Activated CD4-positive, alpha-beta T cell treated with anti-CD3 and anti-CD28 coated beads for 36 hours (primary cell): ENCODE measurements around the gene TSHZ2. TPM values are rescaled to one million over a fixed set of nuclear protein-coding genes. Genes with fewer than 3 reads are reported as not detected.

Source experiments
- ATAC-seq: fragments of 200-7000 bp; cut with Tn5 transposase; one replicate; pipeline ENCODE4 v1.10.0; 2021; ENCODE audit warnings: mild to moderate bottlenecking, moderate library complexity
- CTCF ChIA-PET: fragments of 350-600 bp; sonication (Branson Sonifier 250); formaldehyde crosslinking; loops from one replicate; lab custom pipeline; 2021; ENCODE audit warnings: antibody characterized with exemption; lab: Charles Lee
- POLR2A ChIA-PET: fragments of 350-600 bp; sonication (Branson Sonifier 250); formaldehyde crosslinking; loops from one replicate; lab custom pipeline; 2021; ENCODE audit warnings: antibody characterized with exemption, inconsistent platforms; lab: Charles Lee
- DNase-seq: peaks from one replicate; pipeline ENCODE4 v3.0.0-alpha.2; 2020
- H3K27ac Mint-ChIP-seq: one replicate; pipeline ENCODE4 v1.8.0; 2021; ENCODE audit warnings: mixed read lengths
- H3K27me3 Mint-ChIP-seq: one replicate; pipeline ENCODE4 v1.8.0; 2021; ENCODE audit warnings: mixed read lengths
- H3K36me3 Mint-ChIP-seq: one replicate; pipeline ENCODE4 v1.8.0; 2021; ENCODE audit warnings: low read depth, mixed read lengths
- H3K4me1 Mint-ChIP-seq: one replicate; pipeline ENCODE4 v1.8.0; 2021; ENCODE audit warnings: mixed read lengths
- H3K4me3 Mint-ChIP-seq: one replicate; pipeline ENCODE4 v1.8.0; 2021; ENCODE audit warnings: mild to moderate bottlenecking, moderate library complexity, mixed read lengths
- H3K9me3 Mint-ChIP-seq: one replicate; pipeline ENCODE4 v1.8.0; 2021; ENCODE audit warnings: low read depth, mixed read lengths
- intact Hi-C, 2 experiments: fragments of 100-400 bp; cut with DNase I in 1 of 2; cut with micrococcal nuclease in 1 of 2; formaldehyde crosslinking; loops; one replicate each; pipeline versions ENCODE4 v1.14.2 to v1.15.1; 2022 to 2024; cut with DNase I, micrococcal nuclease
- total RNA-seq, 2 experiments: library from RNA; stranded (reverse); gene quantifications; one replicate each; pipeline ENCODE4 v1.2.3, GENCODE V29; 2021

The TSHZ2 gene
- total RNA-seq, 2 experiments from 2014 or later: 25.9 to 43.6 TPM

GRCh38 chr20:53133125-53133524, 161.0 kb downstream of the TSHZ2 start:
- Mint-ChIP-seq H3K4me3 (no peak overlapping the region), H3K36me3 (peaks cover 9% of the 10 kb centered on the region), H3K27ac (no peak overlapping the region), H3K4me1 (peaks cover 41% of the 10 kb centered on the region), H3K9me3 (no peaks in the 10 kb centered on the region), H3K27me3 (peaks cover 4% of the 10 kb centered on the region)
- intact Hi-C loops: no loop called here
- POLR2A ChIA-PET: no interaction called here
- no peak for ATAC-seq
- no peak for DNase-seq
- CTCF ChIA-PET: no interaction called here

- peaks cover 9% of the 10 kb centered on the region for H3K36me3 Mint-ChIP-seq
- ChIA-PET CTCF (no interaction called here), POLR2A (no interaction called here)
- intact Hi-C loops: no loop called here
- peaks cover 42% of the 10 kb centered on the region for H3K4me1 Mint-ChIP-seq
- H3K27ac Mint-ChIP-seq: no peak overlapping the region
- ATAC-seq (no peak), DNase-seq (no peak)
- H3K27me3 Mint-ChIP-seq: peaks cover 4% of the 10 kb centered on the region
- H3K9me3 Mint-ChIP-seq: no peaks in the 10 kb centered on the region
- H3K4me3 Mint-ChIP-seq: no peak overlapping the region
Observed at GRCh38 chr20:53133628-53134027, 161.5 kb downstream of the TSHZ2 start.

- ATAC-seq (no peak), DNase-seq (no peak)
- POLR2A ChIA-PET: no interaction called here
- Mint-ChIP-seq H3K27me3 (peaks cover 4% of the 10 kb centered on the region), H3K4me1 (peaks cover 46% of the 10 kb centered on the region), H3K36me3 (peaks cover 12% of the 10 kb centered on the region), H3K9me3 (no peaks in the 10 kb centered on the region), H3K27ac (no peak overlapping the region), H3K4me3 (no peak overlapping the region)
- intact Hi-C loops: no loop called here
- CTCF ChIA-PET: interaction anchor here (1.5 kb wide), 1 partner anchor 13 kb away, joined by 3 read pairs; no protein-coding TSS in a partner anchor
Observed at GRCh38 chr20:53136473-53136872, 164.3 kb downstream of the TSHZ2 start.

- peaks cover 21% of the 10 kb centered on the region for H3K36me3 Mint-ChIP-seq
- H3K27ac Mint-ChIP-seq: peak overlapping the region; percentile 69
- intact Hi-C loops: loop anchor here in 1 of 2 experiments (2.0 kb wide), 1 partner anchor 164 kb away; no protein-coding TSS in a partner anchor
- no peak overlapping the region for H3K4me3 Mint-ChIP-seq
- DNase-seq: peak; percentile 46
- peak; percentile 89 for ATAC-seq
- H3K27me3 Mint-ChIP-seq: peaks cover 4% of the 10 kb centered on the region
- ChIA-PET CTCF (interaction anchor here (0.6 to 1.6 kb wide), 2 partner anchors 8 kb away, joined by 4 to 7 read pairs; no protein-coding TSS in a partner anchor), POLR2A (interaction anchor here (0.5 to 0.8 kb wide), 4 partner anchors 65 to 880 kb away, joined by 3 to 5 read pairs (median 4); no protein-coding TSS in a partner anchor)
- H3K9me3 Mint-ChIP-seq: peaks cover 3% of the 10 kb centered on the region
- peaks cover 41% of the 10 kb centered on the region for H3K4me1 Mint-ChIP-seq
Observed at GRCh38 chr20:53138454-53139262, 166.5 kb downstream of the TSHZ2 start.

GRCh38 chr20:53141201-53142050, 169.3 kb downstream of the TSHZ2 start:
- H3K36me3 Mint-ChIP-seq: peaks cover 21% of the 10 kb centered on the region
- peaks cover 63% of the 10 kb centered on the region for H3K4me1 Mint-ChIP-seq
- peak overlapping the region; percentile 47 for H3K27ac Mint-ChIP-seq
- intact Hi-C loops: loop anchor here in 1 of 2 experiments (10.0 kb wide), 1 partner anchor 803 kb away; no protein-coding TSS in a partner anchor
- H3K27me3 Mint-ChIP-seq: peaks cover 2% of the 10 kb centered on the region
- CTCF ChIA-PET: interaction anchor here (1.2 kb wide), 2 partner anchors 15 to 17 kb away, joined by 3 to 4 read pairs; no protein-coding TSS in a partner anchor
- POLR2A ChIA-PET: no interaction called here
- ATAC-seq: no peak
- DNase-seq: peak; percentile 22
- peaks cover 3% of the 10 kb centered on the region for H3K9me3 Mint-ChIP-seq
- no peak overlapping the region for H3K4me3 Mint-ChIP-seq

GRCh38 chr20:53142225-53143127, 170.3 kb downstream of the TSHZ2 start:
- ATAC-seq (no peak), DNase-seq (no peak)
- peaks cover 1% of the 10 kb centered on the region for H3K27me3 Mint-ChIP-seq
- no peak overlapping the region for H3K4me3 Mint-ChIP-seq
- H3K9me3 Mint-ChIP-seq: peaks cover 3% of the 10 kb centered on the region
- ChIA-PET POLR2A (no interaction called here), CTCF (no interaction called here)
- intact Hi-C loops: loop anchor here in 1 of 2 experiments (10.0 kb wide), 1 partner anchor 802 kb away; no protein-coding TSS in a partner anchor
- peak overlapping the region; percentile 47 for H3K27ac Mint-ChIP-seq
- peaks cover 20% of the 10 kb centered on the region for H3K36me3 Mint-ChIP-seq
- H3K4me1 Mint-ChIP-seq: peaks cover 70% of the 10 kb centered on the region

- Mint-ChIP-seq H3K4me1 (peaks cover 74% of the 10 kb centered on the region), H3K27ac (peak overlapping the region; percentile 93), H3K4me3 (peak overlapping the region; percentile 22), H3K27me3 (no peaks in the 10 kb centered on the region), H3K9me3 (peaks cover 3% of the 10 kb centered on the region), H3K36me3 (peaks cover 14% of the 10 kb centered on the region)
- intact Hi-C loops: loop anchor here (1.0 to 10.0 kb wide), 12 partner anchors 8 to 839 kb away; no protein-coding TSS in a partner anchor
- DNase-seq (peak; percentile 76), ATAC-seq (peak; percentile 78)
- CTCF ChIA-PET: interaction anchor here (0.6 to 1.8 kb wide), 14 partner anchors 8 to 1106 kb away, joined by 3 to 7 read pairs (median 4); no protein-coding TSS in a partner anchor
- POLR2A ChIA-PET: interaction anchor here (0.6 to 1.7 kb wide), 9 partner anchors 8 to 966 kb away, joined by 3 to 30 read pairs (median 4); no protein-coding TSS in a partner anchor
Observed at GRCh38 chr20:53146201-53146891, 174.2 kb downstream of the TSHZ2 start.

- ATAC-seq: no peak
- Mint-ChIP-seq H3K36me3 (no peaks in the 10 kb centered on the region), H3K27me3 (peaks cover 3% of the 10 kb centered on the region), H3K4me1 (peaks cover 67% of the 10 kb centered on the region), H3K27ac (peak overlapping the region; percentile 76), H3K9me3 (no peaks in the 10 kb centered on the region), H3K4me3 (no peak overlapping the region)
- POLR2A ChIA-PET: interaction anchor here (0.6 to 0.9 kb wide), 2 partner anchors 125 to 148 kb away, joined by 4 to 5 read pairs; no protein-coding TSS in a partner anchor
- CTCF ChIA-PET: interaction anchor here (0.6 to 2.2 kb wide), 4 partner anchors 23 to 766 kb away, joined by 3 to 6 read pairs (median 4); no protein-coding TSS in a partner anchor
- DNase-seq: no peak
- intact Hi-C loops: loop anchor here (5.0 to 10.0 kb wide), 3 partner anchors 69 to 841 kb away; no protein-coding TSS in a partner anchor
Observed at GRCh38 chr20:53148771-53149147, 176.6 kb downstream of the TSHZ2 start.

GRCh38 chr20:53149148-53149889, 177.2 kb downstream of the TSHZ2 start:
- intact Hi-C loops: loop anchor here (5.0 to 10.0 kb wide), 3 partner anchors 68 to 842 kb away; no protein-coding TSS in a partner anchor
- peak overlapping the region; percentile 76 for H3K27ac Mint-ChIP-seq
- peaks cover 66% of the 10 kb centered on the region for H3K4me1 Mint-ChIP-seq
- no peak for ATAC-seq
- H3K36me3 Mint-ChIP-seq: no peaks in the 10 kb centered on the region
- ChIA-PET POLR2A (interaction anchor here (0.6 to 0.9 kb wide), 2 partner anchors 126 to 148 kb away, joined by 4 to 5 read pairs; no protein-coding TSS in a partner anchor), CTCF (interaction anchor here (0.6 to 2.2 kb wide), 6 partner anchors 12 to 1971 kb away, joined by 3 to 6 read pairs (median 4); no protein-coding TSS in a partner anchor)
- H3K9me3 Mint-ChIP-seq: no peaks in the 10 kb centered on the region
- no peak overlapping the region for H3K4me3 Mint-ChIP-seq
- peaks cover 3% of the 10 kb centered on the region for H3K27me3 Mint-ChIP-seq
- DNase-seq: no peak
